ENCODE measurements around the gene MGRN1.

GRCh38 chr16:4588386-4588785 is 36.2 kb upstream of the MGRN1 start:
- TF ChIP-seq CTCF (IDR thresholded peaks at IDR 0.05) (no peak), POLR2A (IDR thresholded peaks at IDR 0.05) (no peak)
